ENCODE results near the gene HJV. TPM values are rescaled to one million over a fixed set of nuclear protein-coding genes. Genes with fewer than 3 reads are reported as not detected.
A peak's percentile ranks its signal among the peaks of the same experiment; 100 is the strongest.

Gene HJV
- total and polyA plus RNA-seq, 2 of the 13 experiments (the other 11 are each of a cell fraction or from before 2014, with no cell fraction given) = 0.18 TPM; not detected in 1

DNA sequence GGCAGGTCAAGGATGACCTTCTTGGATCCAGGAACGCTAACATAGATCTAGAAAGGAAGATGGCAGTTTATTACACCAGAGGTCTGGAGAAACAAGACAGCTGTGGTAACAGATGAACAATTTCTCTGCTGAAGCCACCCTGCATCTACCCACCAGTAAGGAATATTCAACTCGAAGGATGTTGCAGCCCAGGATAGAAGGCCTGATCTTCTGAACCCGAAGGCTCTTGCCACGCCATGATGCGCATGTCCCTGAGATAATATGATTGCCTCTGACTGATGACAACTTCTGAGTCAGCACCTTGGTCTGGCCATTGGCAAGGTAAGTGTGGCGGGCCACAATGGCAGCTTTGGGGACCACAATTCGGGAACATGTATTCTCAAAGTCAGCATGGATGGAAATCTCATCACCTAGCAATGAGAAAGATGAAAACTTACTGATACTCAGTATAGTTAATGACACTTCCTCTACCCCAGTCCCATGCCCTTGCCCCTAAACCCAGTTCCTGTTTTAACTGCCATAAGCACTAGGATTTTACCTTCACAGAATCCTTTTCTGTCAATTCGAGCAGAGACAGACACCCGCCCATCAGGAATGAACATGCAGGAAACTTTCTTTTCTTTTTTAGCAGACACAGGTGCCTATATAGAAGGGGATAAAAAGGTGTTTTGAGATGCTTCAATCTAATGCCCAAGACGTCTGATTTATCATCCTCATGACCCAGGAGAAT, 27.0 kb downstream of the HJV start (continued):
- no peak for TF ChIP-seq HMGXB3 (CRISPR knock-in tag; IDR thresholded peaks at IDR 0.05; ENCODE audit: borderline replicate concordance)
- no peak for TF ChIP-seq ZBTB34 (CRISPR knock-in tag; IDR thresholded peaks at IDR 0.05)
- no peak for TF ChIP-seq ZNF138 (CRISPR knock-in tag; IDR thresholded peaks at IDR 0.05; ENCODE audit: low read depth)
- TF ChIP-seq ZNF318 (CRISPR knock-in tag; IDR thresholded peaks at IDR 0.05) = no peak
- 0 out of 2 replicates have a peak, but pooled peaks have one; percentile 8 for TF ChIP-seq ARID5B (CRISPR knock-in tag; IDR thresholded peaks at IDR 0.05)
- TF ChIP-seq ZNF143 (CRISPR knock-in tag; IDR thresholded peaks at IDR 0.05) = no peak
- TF ChIP-seq FOXA3 (CRISPR knock-in tag; IDR thresholded peaks at IDR 0.05) = no peak
- no peak for TF ChIP-seq TARDBP (CRISPR knock-in tag; IDR thresholded peaks at IDR 0.05)
- no peak for TF ChIP-seq ZNF329 (CRISPR knock-in tag; IDR thresholded peaks at IDR 0.05; ENCODE audit: low read depth)
- no peak for TF ChIP-seq PHF21A (CRISPR knock-in tag; IDR thresholded peaks at IDR 0.05)
